H54 (cell line): ENCODE data around the gene ZBTB43.
A peak's percentile ranks its signal among the peaks of the same experiment; 100 is the strongest.

Source experiments
- DNase-seq: peaks from one replicate; pipeline ENCODE4 v3.0.0; 2011; ENCODE audit warnings: low spot score, mixed read lengths; ENCODE audit not compliant: insufficient read length
- FAIRE-seq: peaks from 3 replicates; lab custom pipeline; 2011; peaks lifted over from hg19 to GRCh38; lab: Jason Lieb, UNC
- POLR2A ChIP-seq: IDR thresholded peaks from 2 replicates; pipeline ENCODE4 v1.6.1; 2011; ENCODE audit warnings: low read depth, mild to moderate bottlenecking, low read length

ZBTB43 gene

DNA sequence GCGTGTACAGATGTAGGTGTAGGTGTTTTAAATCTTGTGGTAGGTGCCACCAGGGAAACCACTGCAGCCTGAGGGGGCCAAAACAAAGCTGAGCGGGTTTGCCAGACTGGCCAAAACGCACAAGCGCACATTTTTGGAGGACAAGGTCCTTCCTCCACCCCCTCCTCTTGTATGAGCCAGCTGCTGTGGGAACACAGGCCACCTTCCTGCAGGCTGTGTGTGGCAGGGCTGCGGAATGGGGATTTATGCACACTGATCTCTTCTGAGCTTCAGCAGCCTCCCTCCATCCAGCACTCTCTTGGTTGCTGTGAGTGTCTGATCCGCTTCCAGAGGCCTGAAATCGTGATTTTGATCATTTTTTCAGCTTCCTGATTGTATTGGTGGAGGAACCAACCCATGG is 22.4 kb downstream of the ZBTB43 start:
- FAIRE-seq, result no peak

GRCh38 chr9:126829035-126829434 is 24.2 kb downstream of the ZBTB43 start:
- FAIRE-seq (no peak), DNase-seq (no peak)
- no peak for TF ChIP-seq POLR2A

More for the DNA sequence above, 22.4 kb downstream of the ZBTB43 start:
- no peak for TF ChIP-seq POLR2A
- no peak for DNase-seq

DNA sequence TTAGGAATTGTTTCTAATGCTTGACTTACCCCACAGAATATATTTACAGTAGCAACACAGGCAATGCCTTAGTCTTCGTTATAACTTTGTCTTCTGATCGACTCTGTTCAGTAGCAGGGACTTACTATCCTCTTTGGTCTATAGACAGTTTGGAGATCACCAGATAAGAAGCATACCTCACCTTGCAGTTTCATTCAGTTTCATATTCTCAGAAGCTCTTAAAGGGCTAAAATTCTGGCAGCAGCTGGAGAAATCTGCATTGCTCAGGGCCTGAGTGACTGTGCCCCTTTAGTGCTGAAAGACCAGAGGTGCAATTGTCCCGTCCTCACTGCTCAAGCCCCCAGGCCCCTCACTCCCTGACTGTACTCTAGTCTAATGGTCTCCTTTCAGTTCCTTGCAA is 26.0 kb downstream of the ZBTB43 start:
- no peak for FAIRE-seq
- DNase-seq, result no peak
- no peak for TF ChIP-seq POLR2A

- FAIRE-seq, result no peak
- TF ChIP-seq POLR2A, result no peak
- DNase-seq, result no peak
These were observed 27.6 kb downstream of the ZBTB43 start for GRCh38 chr9:126832440-126832839.

GRCh38 chr9:126833020-126833419 is 28.2 kb downstream of the ZBTB43 start:
- no peak for TF ChIP-seq POLR2A
- FAIRE-seq (no peak), DNase-seq (no peak)

GRCh38 chr9:126833710-126834345 is 29.0 kb downstream of the ZBTB43 start:
- TF ChIP-seq POLR2A, result no peak
- no peak for FAIRE-seq

DNA sequence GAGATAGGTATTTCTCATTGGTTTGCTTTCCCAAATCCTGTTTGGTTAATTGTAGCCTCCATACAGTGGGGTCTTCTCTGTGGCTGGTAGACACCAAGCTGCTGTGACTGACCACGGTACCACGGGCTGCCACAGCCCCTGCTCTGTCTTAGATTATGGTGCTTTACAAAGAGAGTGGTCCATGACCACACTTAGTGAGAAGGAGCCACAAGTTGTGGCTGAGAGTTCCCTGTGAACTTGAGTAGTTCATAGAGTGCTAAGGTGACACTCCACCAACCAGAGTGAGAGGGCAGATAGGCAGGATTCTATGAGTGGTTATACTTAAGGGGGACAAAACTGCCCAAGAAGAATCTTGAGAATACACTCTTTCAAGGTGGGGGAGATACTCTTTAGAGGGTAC is 29.8 kb downstream of the ZBTB43 start:
- FAIRE-seq, result no peak
- TF ChIP-seq POLR2A, result no peak
- DNase-seq, result no peak

More at GRCh38 chr9:126833710-126834345, 29.0 kb downstream of the ZBTB43 start:
- no peak for DNase-seq

GRCh38 chr9:126836216-126836615 is 31.4 kb downstream of the ZBTB43 start:
- FAIRE-seq, result no peak
- DNase-seq, result no peak
- TF ChIP-seq POLR2A, result no peak

DNA sequence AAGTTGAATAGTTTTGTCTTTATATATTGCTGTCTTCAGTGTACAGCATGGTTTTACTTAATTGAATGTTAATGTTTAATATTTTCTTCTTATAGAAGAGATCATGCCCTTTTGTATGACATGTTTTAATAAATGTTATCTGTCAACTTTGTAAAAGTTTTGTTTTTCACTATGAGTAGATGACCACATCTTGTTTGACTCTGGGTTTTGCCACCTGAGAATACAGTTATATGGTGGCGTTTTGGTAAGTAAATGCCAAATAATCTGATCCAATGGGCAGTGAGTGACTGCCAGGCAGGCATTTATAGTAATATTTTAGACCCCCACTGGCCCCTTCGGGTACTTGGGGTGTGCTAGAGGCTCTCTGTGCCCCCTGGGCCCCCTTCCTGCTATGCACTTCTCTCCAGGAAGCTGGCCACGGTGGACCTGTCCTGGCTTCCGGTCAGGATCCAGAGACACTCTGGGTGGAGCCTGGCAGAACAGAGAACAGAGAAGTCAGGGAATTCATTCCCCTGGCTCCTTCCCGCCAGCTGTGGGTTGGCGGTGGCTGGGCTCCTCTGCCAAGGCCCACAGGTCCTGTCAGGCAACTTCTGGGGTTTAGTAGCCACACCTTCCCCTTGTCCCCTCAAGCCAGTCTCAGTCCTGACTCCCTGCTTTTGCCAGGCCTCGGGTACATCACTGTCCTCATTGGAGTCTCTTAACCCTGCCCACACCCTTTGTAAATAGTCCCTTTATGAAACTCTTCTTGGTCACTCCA is 33.4 kb downstream of the ZBTB43 start:
- no peak for FAIRE-seq
- TF ChIP-seq POLR2A, result no peak
- DNase-seq, result no peak

DNA sequence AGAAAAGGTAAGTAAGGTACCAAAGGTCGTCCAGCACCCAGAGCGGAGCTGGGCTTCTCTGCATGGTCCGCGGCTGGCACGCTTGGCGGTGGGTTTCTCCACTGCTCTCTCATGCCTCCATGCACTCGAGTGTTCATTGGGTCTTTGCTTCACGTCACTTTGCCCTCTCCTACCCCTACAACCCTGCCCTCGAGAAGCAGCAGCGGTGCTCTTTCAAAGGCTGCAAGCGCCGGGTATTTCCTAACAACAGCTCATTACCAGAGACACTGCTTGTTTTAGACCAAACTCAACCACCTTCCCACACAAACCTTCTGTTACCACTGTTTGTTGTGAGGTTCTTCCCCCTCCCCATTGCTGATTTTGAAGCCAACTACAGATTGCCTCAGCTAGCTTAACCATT is 34.1 kb downstream of the ZBTB43 start:
- DNase-seq, result no peak
- no peak for FAIRE-seq
- TF ChIP-seq POLR2A, result no peak

- FAIRE-seq, result no peak
- DNase-seq, result no peak
- TF ChIP-seq POLR2A, result no peak
These were observed 34.5 kb downstream of the ZBTB43 start for GRCh38 chr9:126839301-126839700.

DNA sequence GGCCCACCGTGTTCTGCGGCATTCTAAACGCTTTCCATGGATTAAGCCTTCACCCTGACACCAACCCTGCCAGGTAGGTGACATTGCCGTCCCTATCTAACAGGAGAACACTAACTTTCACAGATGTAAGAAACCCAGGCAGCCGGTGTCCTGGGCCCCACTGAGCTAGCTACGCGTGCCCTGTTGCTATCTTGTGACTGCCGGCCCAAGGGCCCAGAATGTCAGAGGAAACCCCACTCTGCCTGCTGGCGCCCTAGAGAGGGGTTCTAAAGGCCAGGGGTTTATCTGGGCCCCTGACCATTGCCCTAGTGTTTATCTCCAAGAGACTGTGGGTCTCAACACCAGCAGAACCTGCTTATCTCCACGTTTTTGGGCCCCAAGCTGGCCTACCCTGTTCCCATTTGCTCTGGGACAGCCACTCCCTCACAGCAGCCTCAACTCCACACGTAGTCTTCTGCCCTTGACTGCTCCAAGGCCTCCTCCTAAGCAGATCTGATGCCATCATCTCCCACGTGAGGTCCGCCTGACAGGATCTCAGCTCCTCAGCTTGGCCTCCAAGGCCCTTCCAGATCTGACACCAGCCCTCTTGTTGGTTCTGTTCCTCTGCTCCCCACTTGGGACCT is 37.5 kb downstream of the ZBTB43 start:
- DNase-seq (no peak), FAIRE-seq (no peak)
- TF ChIP-seq POLR2A, result no peak

- TF ChIP-seq POLR2A, result no peak
- FAIRE-seq (no peak), DNase-seq (no peak)
These were observed 38.3 kb downstream of the ZBTB43 start for GRCh38 chr9:126842977-126843799.

DNA sequence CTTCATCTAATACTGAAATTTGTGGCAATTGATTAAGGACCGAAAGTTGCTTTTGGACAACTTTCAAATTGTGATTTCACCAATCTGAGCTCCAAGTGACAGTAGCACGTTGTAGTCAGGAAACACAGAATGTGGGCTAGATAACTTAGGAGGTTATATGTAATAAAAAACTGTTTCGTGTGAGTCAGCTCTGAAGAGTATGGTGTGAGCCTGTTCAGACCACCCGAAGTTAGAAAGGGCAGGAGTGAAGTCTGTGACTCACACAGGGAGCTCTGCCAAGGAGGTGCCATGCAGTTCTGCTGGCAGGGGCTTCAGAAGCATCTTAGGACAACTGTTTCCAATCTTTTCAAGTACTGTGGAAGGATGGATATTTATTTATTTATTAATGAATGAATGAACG is 39.2 kb downstream of the ZBTB43 start:
- peak; percentile 94 for FAIRE-seq
- DNase-seq, result peak; percentile 90
- TF ChIP-seq POLR2A, result no peak

DNA sequence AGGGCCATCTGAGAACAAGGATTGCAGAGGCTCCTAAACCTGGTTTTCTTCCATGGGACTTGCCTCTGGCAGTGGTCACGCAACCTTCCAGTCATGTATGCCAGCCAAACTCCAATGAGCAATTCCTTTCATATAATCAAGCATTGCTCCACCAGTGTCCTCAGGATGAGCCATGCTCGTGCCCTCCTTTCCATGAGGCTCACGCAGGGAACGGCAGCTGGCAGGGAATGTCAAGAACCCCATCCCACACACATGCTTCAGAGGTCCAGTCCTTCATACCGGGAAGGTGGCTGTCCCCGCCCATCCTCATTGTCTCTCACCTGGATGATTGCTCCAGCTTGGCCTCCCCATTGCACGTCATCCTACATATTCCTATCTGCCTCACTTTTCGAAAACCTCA is 42.2 kb downstream of the ZBTB43 start:
- DNase-seq, result no peak
- FAIRE-seq, result no peak

More for the DNA sequence above, 42.2 kb downstream of the ZBTB43 start:
- no peak for TF ChIP-seq POLR2A
